NB4 (cell line): ENCODE data around the gene SCAI.

Experiments
- DNase-seq: peaks from one replicate; pipeline ENCODE4 v3.0.0; 2010; ENCODE audit warnings: low read depth
- H3K4me3 ChIP-seq: one replicate; pipeline ENCODE4 v1.5.1; 2011; ENCODE audit warnings: mild to moderate bottlenecking, low read depth, low read length, moderate library complexity
- MYC ChIP-seq: IDR thresholded peaks from 2 replicates; pipeline ENCODE4 v1.6.1; 2011; ENCODE audit warnings: low read depth, low read length
- POLR2A ChIP-seq: IDR thresholded peaks from 2 replicates; pipeline ENCODE4 v1.6.1; 2011; ENCODE audit warnings: mild to moderate bottlenecking; ENCODE audit not compliant: insufficient read length; ENCODE audit errors: extremely low read depth
- TF ChIP-seq, protein P1 (sequence below): IDR thresholded peaks from 2 replicates; pipeline ENCODE4 v1.6.1; 2011; ENCODE audit warnings: low read depth, low read length
- TF ChIP-seq, protein P2 (sequence below): IDR thresholded peaks from one replicate; pipeline ENCODE4 v1.5.1; 2012; ENCODE audit warnings: low read depth, low read length

SCAI gene

DNA sequence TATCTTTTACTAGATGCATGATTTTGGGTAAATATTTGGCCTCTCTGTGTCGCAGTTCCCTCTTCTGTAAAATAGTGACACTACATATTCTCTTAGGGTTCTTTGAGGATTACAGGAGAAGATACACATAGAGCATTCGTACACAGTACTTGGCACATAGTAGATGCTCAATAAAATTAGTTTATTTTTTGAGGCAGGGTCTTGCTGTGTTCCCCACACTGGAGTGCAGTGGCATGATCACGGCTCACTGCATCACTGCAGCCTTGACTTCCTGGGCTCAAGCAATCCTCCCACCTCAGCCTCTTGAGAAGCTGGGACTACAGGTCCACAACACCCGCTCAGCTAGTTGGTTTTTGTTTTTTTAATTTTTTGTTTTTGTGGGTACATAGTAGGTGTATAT lies 1.6 kb downstream of the SCAI start:
- TF ChIP-seq MYC = no peak
- TF ChIP-seq, protein P1, sequence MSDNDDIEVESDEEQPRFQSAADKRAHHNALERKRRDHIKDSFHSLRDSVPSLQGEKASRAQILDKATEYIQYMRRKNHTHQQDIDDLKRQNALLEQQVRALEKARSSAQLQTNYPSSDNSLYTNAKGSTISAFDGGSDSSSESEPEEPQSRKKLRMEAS = no peak
- TF ChIP-seq POLR2A = no peak
- TF ChIP-seq, protein P2, sequence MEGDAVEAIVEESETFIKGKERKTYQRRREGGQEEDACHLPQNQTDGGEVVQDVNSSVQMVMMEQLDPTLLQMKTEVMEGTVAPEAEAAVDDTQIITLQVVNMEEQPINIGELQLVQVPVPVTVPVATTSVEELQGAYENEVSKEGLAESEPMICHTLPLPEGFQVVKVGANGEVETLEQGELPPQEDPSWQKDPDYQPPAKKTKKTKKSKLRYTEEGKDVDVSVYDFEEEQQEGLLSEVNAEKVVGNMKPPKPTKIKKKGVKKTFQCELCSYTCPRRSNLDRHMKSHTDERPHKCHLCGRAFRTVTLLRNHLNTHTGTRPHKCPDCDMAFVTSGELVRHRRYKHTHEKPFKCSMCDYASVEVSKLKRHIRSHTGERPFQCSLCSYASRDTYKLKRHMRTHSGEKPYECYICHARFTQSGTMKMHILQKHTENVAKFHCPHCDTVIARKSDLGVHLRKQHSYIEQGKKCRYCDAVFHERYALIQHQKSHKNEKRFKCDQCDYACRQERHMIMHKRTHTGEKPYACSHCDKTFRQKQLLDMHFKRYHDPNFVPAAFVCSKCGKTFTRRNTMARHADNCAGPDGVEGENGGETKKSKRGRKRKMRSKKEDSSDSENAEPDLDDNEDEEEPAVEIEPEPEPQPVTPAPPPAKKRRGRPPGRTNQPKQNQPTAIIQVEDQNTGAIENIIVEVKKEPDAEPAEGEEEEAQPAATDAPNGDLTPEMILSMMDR = no peak
- no peak for DNase-seq
- peak overlapping the region; percentile 7 for H3K4me3 ChIP-seq

DNA sequence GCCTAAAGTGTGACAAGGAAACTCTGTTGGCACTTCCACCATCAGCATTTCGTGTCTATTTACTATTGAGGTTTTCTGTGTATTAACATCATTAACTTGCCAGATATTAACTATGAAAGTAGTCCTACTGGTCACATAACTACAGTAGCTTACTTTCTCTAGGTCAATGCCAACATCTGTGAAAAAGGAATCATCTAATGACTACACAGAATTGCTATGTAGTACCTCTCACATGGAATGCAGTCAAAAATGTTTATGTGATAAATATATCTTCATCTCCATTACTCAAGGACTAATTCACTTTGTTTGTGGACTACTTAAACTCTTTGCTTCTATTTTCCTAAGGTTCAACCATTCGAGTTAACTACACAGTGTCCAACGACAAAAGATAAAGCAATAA lies 2.1 kb downstream of the SCAI start:
- DNase-seq = no peak
- H3K4me3 ChIP-seq = no peak overlapping the region
- TF ChIP-seq, protein P2 = no peak
- TF ChIP-seq, protein P1 = no peak
- TF ChIP-seq POLR2A = no peak
- no peak for TF ChIP-seq MYC

DNA sequence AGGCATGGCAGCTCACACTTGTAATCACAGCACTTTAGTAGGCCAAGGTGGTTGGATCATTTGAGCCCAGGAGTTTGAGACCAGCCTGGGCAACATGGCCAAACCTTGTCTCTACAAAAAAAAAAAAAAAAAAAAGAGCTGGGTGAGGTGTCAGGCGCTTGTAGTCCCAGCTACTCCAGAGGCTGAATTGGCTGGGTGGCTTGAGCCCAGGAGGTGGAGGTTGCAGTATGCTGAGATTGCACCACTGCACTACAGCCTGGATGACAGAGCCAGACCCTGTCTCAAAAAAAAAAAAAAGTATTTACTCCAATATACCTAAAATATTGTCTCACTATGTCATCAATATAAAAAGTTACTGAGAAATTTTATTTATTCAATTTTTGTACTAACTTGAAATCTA lies 2.8 kb downstream of the SCAI start:
- DNase-seq = no peak
- H3K4me3 ChIP-seq = no peak overlapping the region
- TF ChIP-seq POLR2A (no peak), MYC (no peak)
- TF ChIP-seq, protein P2 = no peak
- TF ChIP-seq, protein P1 = no peak

DNA sequence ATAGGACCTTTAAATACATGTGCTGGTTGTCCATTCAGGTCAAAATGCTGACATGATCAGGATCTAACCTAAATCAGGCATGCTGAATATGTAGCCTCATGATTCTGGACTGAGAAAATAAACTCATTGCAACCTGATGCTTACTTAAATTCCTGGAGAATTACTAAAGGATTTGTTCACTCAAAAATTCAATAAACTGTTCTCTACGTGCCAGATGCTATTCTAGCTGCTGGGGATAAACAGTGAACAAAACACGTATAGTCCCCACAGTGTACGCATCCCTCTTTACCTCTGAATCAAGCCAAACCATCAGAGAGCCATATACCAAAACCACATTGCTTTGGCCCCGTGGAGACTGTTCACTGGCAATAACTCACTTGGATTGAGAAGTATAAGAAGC lies 6.1 kb downstream of the SCAI start:
- no peak for TF ChIP-seq POLR2A
- TF ChIP-seq, protein P1 = no peak
- TF ChIP-seq, protein P2 = no peak
- no peak for TF ChIP-seq MYC
- no peak for DNase-seq
- H3K4me3 ChIP-seq = no peak overlapping the region

DNA sequence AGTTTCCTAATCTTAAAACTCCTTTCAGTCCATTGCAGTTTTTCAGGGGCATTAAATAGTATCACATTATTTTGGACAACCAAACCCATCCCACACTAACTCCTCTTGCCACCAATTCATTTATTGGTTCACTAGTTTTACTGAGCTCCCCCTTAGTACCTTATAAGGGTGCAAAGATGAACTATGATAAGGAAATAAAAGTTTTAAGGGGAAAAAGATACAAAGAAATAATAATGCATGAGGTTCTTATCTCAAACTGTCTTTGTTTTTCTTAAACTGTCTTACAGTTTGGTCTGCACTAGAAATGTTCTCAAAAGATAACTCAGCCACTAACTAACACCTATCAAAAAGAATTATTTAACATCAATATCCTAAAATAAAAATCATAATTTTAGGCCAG lies 8.4 kb downstream of the SCAI start:
- no peak overlapping the region for H3K4me3 ChIP-seq
- TF ChIP-seq, protein P2 = no peak
- TF ChIP-seq MYC = no peak
- TF ChIP-seq POLR2A = no peak
- TF ChIP-seq, protein P1 = no peak
- DNase-seq = no peak
